DMS53 (cell line): ENCODE data around the gene MYOM1.
"Not testable (repeated sequence)": the region's sequence is repeated elsewhere in the genome, so short reads cannot be mapped to it uniquely, and the experiment has no call there.

Source experiments
- DNase-seq: peaks from one replicate; lab custom pipeline; 2025; lab: John Stamatoyannopoulos, UW

Gene MYOM1

GRCh38 chr18:3055816-3056215 lies 164.0 kb downstream of the MYOM1 start:
- peak; percentile 39 for DNase-seq

- no peak for DNase-seq
Measured at GRCh38 chr18:3055186-3055728, 164.5 kb downstream of the MYOM1 start.

GRCh38 chr18:3054780-3055179 lies 165.0 kb downstream of the MYOM1 start:
- DNase-seq: no peak

- no peak for DNase-seq
Measured at GRCh38 chr18:3054214-3054613, 165.6 kb downstream of the MYOM1 start.

GRCh38 chr18:3053081-3053480 lies 166.7 kb downstream of the MYOM1 start:
- no peak for DNase-seq

GRCh38 chr18:3052411-3052758 lies 167.4 kb downstream of the MYOM1 start:
- no peak for DNase-seq

GRCh38 chr18:3051718-3052410 lies 167.9 kb downstream of the MYOM1 start:
- peak; percentile 92 for DNase-seq

GRCh38 chr18:3049897-3050454 lies 169.8 kb downstream of the MYOM1 start:
- not testable (repeated sequence) for DNase-seq

GRCh38 chr18:3048820-3049349 lies 170.9 kb downstream of the MYOM1 start:
- DNase-seq: no peak

- DNase-seq: no peak
Measured at GRCh38 chr18:3048121-3048520, 171.6 kb downstream of the MYOM1 start.

- DNase-seq: no peak
Measured at GRCh38 chr18:3046216-3046808, 173.5 kb downstream of the MYOM1 start.

GRCh38 chr18:3044931-3045698 lies 174.7 kb downstream of the MYOM1 start:
- DNase-seq: peak; percentile 94

- no peak for DNase-seq
Measured at GRCh38 chr18:3042379-3042778, 177.4 kb downstream of the MYOM1 start.

- DNase-seq: peak; percentile 51
Measured at GRCh38 chr18:3041843-3042242, 177.9 kb downstream of the MYOM1 start.

GRCh38 chr18:3040881-3041280 lies 178.9 kb downstream of the MYOM1 start:
- DNase-seq: no peak

GRCh38 chr18:3040173-3040572 lies 179.6 kb downstream of the MYOM1 start:
- no peak for DNase-seq

- DNase-seq: peak; percentile 99
Measured at GRCh38 chr18:3037423-3037915, 182.3 kb downstream of the MYOM1 start.

GRCh38 chr18:3036108-3036507 lies 183.7 kb downstream of the MYOM1 start:
- peak; percentile 46 for DNase-seq

GRCh38 chr18:3035635-3036034 lies 184.1 kb downstream of the MYOM1 start:
- DNase-seq: no peak

- DNase-seq: no peak
Measured at GRCh38 chr18:3032721-3033120, 187.0 kb downstream of the MYOM1 start.

GRCh38 chr18:3029215-3029952 lies 190.4 kb downstream of the MYOM1 start:
- no peak for DNase-seq
